HepG2 (cell line): Measurements from ENCODE around the gene ANKS6. TPM values are rescaled to one million over a fixed set of nuclear protein-coding genes. Genes with fewer than 3 reads are reported as not detected.

ENCODE experiments used
- ATAC-seq: fragments of 200-7000 bp; cut with Tn5 transposase; 3 replicates; pipeline ENCODE4 v1.9.1; 2020; ENCODE audit warnings: mild to moderate bottlenecking, moderate library complexity
- BruUV-seq: library from RNA; stranded (reverse); fragments of 400-500 nt; replicated peaks from 2 replicates; lab custom pipeline; 2021; lab: Mats Ljungman, UMichigan
- CTCF ChIA-PET: fragments of 300-600 bp; formaldehyde crosslinking; extraction: SDS; loops from one replicate; lab custom pipeline; 2021; ENCODE audit warnings: low total read pairs, inconsistent platforms, low intra/inter-chr PET ratio; lab: Yijun Ruan, JAX
- POLR2A ChIA-PET: fragments of 350-600 bp; sonication (Branson Sonifier 250); formaldehyde crosslinking; loops from one replicate; lab custom pipeline; 2020; ENCODE audit warnings: antibody characterized with exemption, inconsistent platforms; lab: Yijun Ruan, JAX
- DNase-seq: peaks from one replicate; pipeline ENCODE4 v3.0.0-alpha.2; 2015; ENCODE audit warnings: low spot score
- FAIRE-seq: peaks from 3 replicates; lab custom pipeline; 2011; peaks lifted over from hg19 to GRCh38; lab: Jason Lieb, UNC
- H2AFZ ChIP-seq: one replicate; pipeline ENCODE4 v1.6.1; 2011; ENCODE audit warnings: low read length, inconsistent platforms
- H3K27ac ChIP-seq: fragments of 300-600 bp; 3 replicates; pipeline ENCODE4 v1.8.0; 2011; ENCODE audit warnings: mixed run types, mild to moderate bottlenecking, mixed read lengths, low read length, inconsistent platforms; ENCODE audit not compliant: insufficient read depth; ENCODE audit errors: extremely low read length
- H3K27me3 ChIP-seq, 2 experiments: fragments of 200-600 bp in 1 of 2; 2 replicates in 1 of 2; 3 replicates in 1 of 2; pipeline versions ENCODE4 v1.6.0 to v1.8.0; 2011; ENCODE audit warnings: low read length in 2 of 2, mild to moderate bottlenecking in 2 of 2, moderate library complexity in 2 of 2, inconsistent platforms in 1 of 2; ENCODE audit not compliant: insufficient read depth in 2 of 2, control insufficient read depth in 1 of 2
- H3K36me3 ChIP-seq, 2 experiments: fragments of 200-600 bp in 1 of 2; replicated peaks in 1 of 2; 2 replicates in 1 of 2; 3 replicates in 1 of 2; pipeline versions ENCODE4 v1.5.1 to v1.8.0; 2011; ENCODE audit warnings: low read length in 2 of 2, inconsistent platforms in 1 of 2; ENCODE audit not compliant: insufficient read depth in 2 of 2, control insufficient read depth in 1 of 2
- H3K4me1 ChIP-seq: 2 replicates; pipeline ENCODE4 v1.5.1; 2012; ENCODE audit warnings: low read length, inconsistent platforms; ENCODE audit not compliant: insufficient read depth
- H3K4me2 ChIP-seq: 2 replicates; pipeline ENCODE4 v1.6.0; 2011; ENCODE audit warnings: low read depth, low read length, inconsistent platforms
- H3K4me3 ChIP-seq, 3 experiments: fragments of 200-600 bp in 1 of 3; sonication (generic), shearing (Covaris generic) in 1 of 3; replicated peaks in 1 of 3; 2 replicates each; pipeline ENCODE4 v1.5.1; 2011 to 2016; ENCODE audit warnings: low read length in 3 of 3, inconsistent platforms in 2 of 3, low read depth in 2 of 3, mild to moderate bottlenecking in 2 of 3, control low read depth in 1 of 3, mixed read lengths in 1 of 3; ENCODE audit not compliant: insufficient read depth in 1 of 3
- H3K79me2 ChIP-seq: one replicate; pipeline ENCODE4 v1.6.1; 2011; ENCODE audit warnings: low read length, inconsistent platforms; ENCODE audit not compliant: insufficient read depth
- H3K9ac ChIP-seq: 2 replicates; pipeline ENCODE4 v1.6.0; 2011; ENCODE audit warnings: mild to moderate bottlenecking, low read depth, low read length, inconsistent platforms; ENCODE audit not compliant: insufficient read depth
- H3K9me3 ChIP-seq: 2 replicates; pipeline ENCODE4 v1.5.1; 2012; ENCODE audit warnings: mild to moderate bottlenecking, low read length
- H4K20me1 ChIP-seq: 2 replicates; pipeline ENCODE4 v1.6.0; 2011; ENCODE audit warnings: inconsistent platforms, mild to moderate bottlenecking, low read length, moderate library complexity; ENCODE audit not compliant: insufficient read depth
- CCAR2 ChIP-seq: fragments of 200-400 bp; formaldehyde crosslinking; optimal IDR thresholded peaks from 2 replicates; pipeline ENCODE3; 2018; ENCODE audit warnings: low read depth, mild to moderate bottlenecking, low read length, moderate library complexity
- KDM6A ChIP-seq: IDR thresholded peaks from 2 replicates; pipeline ENCODE4 v1.6.1; 2016; ENCODE audit warnings: low read depth
- NFYB ChIP-seq: sonication (generic); formaldehyde crosslinking; IDR thresholded peaks from 2 replicates; pipeline ENCODE4 v1.4.0; 2020; ENCODE audit warnings: missing genetic modification reagents
- ZBTB3 ChIP-seq: sonication (generic); formaldehyde crosslinking; IDR thresholded peaks from 2 replicates; pipeline ENCODE4 v1.4.0; 2020; ENCODE audit warnings: low read depth, mild to moderate bottlenecking, moderate library complexity, missing genetic modification reagents, borderline replicate concordance
- ZFP41 ChIP-seq: sonication (generic); formaldehyde crosslinking; IDR thresholded peaks from 2 replicates; pipeline ENCODE4 v1.4.0; 2020; ENCODE audit warnings: mild to moderate bottlenecking, missing genetic modification reagents, borderline replicate concordance
- ZNF343 ChIP-seq: sonication (generic); formaldehyde crosslinking; IDR thresholded peaks from 2 replicates; pipeline ENCODE4 v1.4.0; 2020; ENCODE audit warnings: mild to moderate bottlenecking, missing genetic modification reagents
- ZNF562 ChIP-seq: sonication (generic); formaldehyde crosslinking; IDR thresholded peaks from 2 replicates; pipeline ENCODE4 v1.8.0; 2022; ENCODE audit warnings: missing genetic modification reagents, borderline replicate concordance
- ZNF678 ChIP-seq: sonication (generic); formaldehyde crosslinking; IDR thresholded peaks from 2 replicates; pipeline ENCODE4 v1.4.0; 2020; ENCODE audit warnings: mild to moderate bottlenecking, missing genetic modification reagents
- ZSCAN20 ChIP-seq: sonication (generic); formaldehyde crosslinking; IDR thresholded peaks from 2 replicates; pipeline ENCODE4 v1.4.0; 2020; ENCODE audit warnings: missing genetic modification reagents, mild to moderate bottlenecking, borderline replicate concordance
- WGBS: methylation state at CpG from one replicate; pipeline ENCODE4 v1.1.6; 2017; ENCODE audit warnings: low lambda C conversion rate; 5-methylcytosine and 5-hydroxymethylcytosine counted together
- in situ Hi-C: cut with HindIII; loops from 2 replicates; pipeline ENCODE4 v1.10.0; 2017; ENCODE audit warnings: low pct_unique_long_range_greater_than_20kb; ENCODE audit not compliant: extremely low pct_ligation_motif_present
- intact Hi-C: fragments of 100-400 bp; cut with micrococcal nuclease; formaldehyde crosslinking; loops from one replicate; pipeline ENCODE4 v1.10.0; 2022; ENCODE audit not compliant: unreplicated experiment
- polyA plus RNA-seq, 8 experiments: library from polyadenylated mRNA; depleted of rRNA in 3 of 8; stranded (reverse) in 7 of 8; unstranded in 1 of 8; fragments of >200 nt; fragmentation: Illumina TruSeq in 4 of 8; extraction: Trizol in 4 of 8; gene quantifications; 2 replicates each; pipeline versions ENCODE4 v1.2.1 to v1.2.3, GENCODE V29; 2011 to 2016; ENCODE audit warnings: low read depth in 4 of 8, missing spikeins in 1 of 8, mixed read lengths in 1 of 8; ENCODE audit not compliant: insufficient read depth in 1 of 8
- total RNA-seq, 5 experiments: library from RNA; depleted of rRNA; stranded (reverse); fragments of >200 nt; fragmentation: Illumina TruSeq; extraction: Trizol; gene quantifications; 2 replicates each; pipeline ENCODE4 v1.2.3, GENCODE V29; 2016; ENCODE audit warnings: low read depth in 1 of 5
- TF ChIP-seq, protein P1 (sequence below): IDR thresholded peaks from 2 replicates; pipeline ENCODE4 v1.6.1; 2016; ENCODE audit warnings: missing compliant biosample characterization, missing genetic modification reagents, borderline replicate concordance
- TF ChIP-seq, protein P2 (sequence below): sonication (generic); formaldehyde crosslinking; IDR thresholded peaks from 2 replicates; pipeline ENCODE4 v1.4.0; 2020; ENCODE audit warnings: missing genetic modification reagents; ENCODE audit errors: not compliant biosample characterization
- TF ChIP-seq, protein P3 (sequence below): IDR thresholded peaks from 2 replicates; pipeline ENCODE4 v1.6.1; 2016; ENCODE audit warnings: missing genetic modification reagents, missing compliant biosample characterization
- TF ChIP-seq, protein P4 (sequence below): sonication (generic); formaldehyde crosslinking; IDR thresholded peaks from 2 replicates; pipeline ENCODE4 v1.4.0; 2020; ENCODE audit warnings: missing genetic modification reagents

ANKS6 gene
- total and polyA plus RNA-seq, 2 of the 13 experiments (the other 11 are each of a cell fraction or from before 2014, with no cell fraction given): 8.8 to 10.7 TPM

DNA sequence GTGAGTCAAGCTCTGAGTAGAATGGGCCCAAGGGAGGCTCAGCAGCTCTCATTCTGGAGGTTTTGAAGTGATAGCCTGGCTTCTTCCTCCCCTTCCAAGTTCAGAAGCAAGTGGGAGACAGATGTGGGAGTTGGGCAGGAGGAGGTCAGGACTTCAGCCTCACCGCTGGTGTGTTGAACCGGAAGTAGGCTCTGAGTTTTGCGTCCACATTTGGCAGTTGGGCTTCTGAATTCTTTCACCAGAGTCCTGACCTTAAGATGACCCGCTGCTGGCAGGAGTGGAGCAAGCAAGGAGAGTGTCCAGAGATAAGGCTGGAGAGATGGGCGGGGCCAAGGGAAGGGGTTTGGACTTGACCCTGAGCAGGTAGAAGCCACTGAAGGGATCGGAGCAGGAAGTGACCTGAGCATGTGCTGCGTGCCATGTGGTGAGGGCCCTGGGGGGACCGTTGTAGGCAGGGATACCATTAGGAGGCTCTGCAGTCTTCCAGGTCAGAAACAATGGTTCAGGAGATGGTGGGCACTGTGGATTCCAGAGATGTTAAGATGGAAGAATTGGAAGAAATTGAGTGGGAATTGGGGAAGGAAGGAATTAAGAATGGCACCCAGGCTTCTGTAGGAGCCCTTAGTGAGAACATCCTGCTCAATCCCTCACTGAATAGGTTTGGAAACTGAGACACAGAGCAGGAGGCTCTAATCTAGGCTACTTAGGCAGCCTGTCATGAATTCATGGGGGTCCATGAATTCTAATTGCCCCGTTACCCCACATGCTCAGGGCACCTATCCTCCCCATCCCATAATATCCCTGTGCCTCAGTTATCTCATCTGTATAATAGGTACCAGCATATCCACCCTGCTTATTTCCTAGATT is 37.0 kb upstream of the ANKS6 start:
- no peak for ATAC-seq
- Histone ChIP-seq H3K9me3 (no peaks in the 10 kb centered on the region), H3K4me1 (no peaks in the 10 kb centered on the region), H3K4me3 (no peak overlapping the region), H4K20me1 (no peaks in the 10 kb centered on the region), H3K79me2 (no peaks in the 10 kb centered on the region), H3K4me2 (no peak overlapping the region), H3K9ac (no peak overlapping the region), H2AFZ (no peak overlapping the region), H3K36me3 (no peaks in the 10 kb centered on the region), H3K27me3 (peaks cover 0 to 24% of the 10 kb centered on the region in 2 experiments; a peak in 3 of 5 replicates), H3K27ac (no peak overlapping the region)
- in situ Hi-C loops: no loop called here
- TF ChIP-seq, protein P1, sequence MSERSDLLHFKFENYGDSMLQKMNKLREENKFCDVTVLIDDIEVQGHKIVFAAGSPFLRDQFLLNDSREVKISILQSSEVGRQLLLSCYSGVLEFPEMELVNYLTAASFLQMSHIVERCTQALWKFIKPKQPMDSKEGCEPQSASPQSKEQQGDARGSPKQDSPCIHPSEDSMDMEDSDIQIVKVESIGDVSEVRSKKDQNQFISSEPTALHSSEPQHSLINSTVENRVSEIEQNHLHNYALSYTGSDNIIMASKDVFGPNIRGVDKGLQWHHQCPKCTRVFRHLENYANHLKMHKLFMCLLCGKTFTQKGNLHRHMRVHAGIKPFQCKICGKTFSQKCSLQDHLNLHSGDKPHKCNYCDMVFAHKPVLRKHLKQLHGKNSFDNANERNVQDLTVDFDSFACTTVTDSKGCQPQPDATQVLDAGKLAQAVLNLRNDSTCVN (CRISPR knock-in tag): no peak
- TF ChIP-seq ZBTB3 (CRISPR knock-in tag): no peak
- TF ChIP-seq, protein P2, sequence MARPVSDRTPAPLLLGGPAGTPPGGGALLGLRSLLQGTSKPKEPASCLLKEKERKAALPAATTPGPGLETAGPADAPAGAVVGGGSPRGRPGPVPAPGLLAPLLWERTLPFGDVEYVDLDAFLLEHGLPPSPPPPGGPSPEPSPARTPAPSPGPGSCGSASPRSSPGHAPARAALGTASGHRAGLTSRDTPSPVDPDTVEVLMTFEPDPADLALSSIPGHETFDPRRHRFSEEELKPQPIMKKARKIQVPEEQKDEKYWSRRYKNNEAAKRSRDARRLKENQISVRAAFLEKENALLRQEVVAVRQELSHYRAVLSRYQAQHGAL (CRISPR knock-in tag): no peak
- no peak for TF ChIP-seq CCAR2
- no peak for TF ChIP-seq ZNF562 (CRISPR knock-in tag)
- TF ChIP-seq ZFP41 (CRISPR knock-in tag): no peak
- no peak for TF ChIP-seq ZNF678
- no peak for TF ChIP-seq NFYB (CRISPR knock-in tag)
- TF ChIP-seq KDM6A (CRISPR knock-in tag): no peak
- TF ChIP-seq ZNF343 (CRISPR knock-in tag): no peak
- TF ChIP-seq ZSCAN20 (CRISPR knock-in tag): no peak
- TF ChIP-seq, protein P3, sequence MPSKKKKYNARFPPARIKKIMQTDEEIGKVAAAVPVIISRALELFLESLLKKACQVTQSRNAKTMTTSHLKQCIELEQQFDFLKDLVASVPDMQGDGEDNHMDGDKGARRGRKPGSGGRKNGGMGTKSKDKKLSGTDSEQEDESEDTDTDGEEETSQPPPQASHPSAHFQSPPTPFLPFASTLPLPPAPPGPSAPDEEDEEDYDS: no peak
- TF ChIP-seq, protein P4, sequence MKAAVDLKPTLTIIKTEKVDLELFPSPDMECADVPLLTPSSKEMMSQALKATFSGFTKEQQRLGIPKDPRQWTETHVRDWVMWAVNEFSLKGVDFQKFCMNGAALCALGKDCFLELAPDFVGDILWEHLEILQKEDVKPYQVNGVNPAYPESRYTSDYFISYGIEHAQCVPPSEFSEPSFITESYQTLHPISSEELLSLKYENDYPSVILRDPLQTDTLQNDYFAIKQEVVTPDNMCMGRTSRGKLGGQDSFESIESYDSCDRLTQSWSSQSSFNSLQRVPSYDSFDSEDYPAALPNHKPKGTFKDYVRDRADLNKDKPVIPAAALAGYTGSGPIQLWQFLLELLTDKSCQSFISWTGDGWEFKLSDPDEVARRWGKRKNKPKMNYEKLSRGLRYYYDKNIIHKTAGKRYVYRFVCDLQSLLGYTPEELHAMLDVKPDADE (CRISPR knock-in tag): no peak
- WGBS: 35% methylated on average over 8 of the region's 9 CpGs
- BruUV-seq: no TSS peak
- POLR2A ChIA-PET: no interaction called here
- no peak for DNase-seq
- intact Hi-C loops: no loop called here
- FAIRE-seq: no peak
- CTCF ChIA-PET: no interaction called here
